HUDEP-2 (cell line): ENCODE measurements around the gene BBOF1.
A peak's percentile ranks its signal among the peaks of the same experiment; 100 is the strongest.
"Not testable (repeated sequence)": the region's sequence is repeated elsewhere in the genome, so short reads cannot be mapped to it uniquely, and the experiment has no call there.

Experiments
- DNase-seq, 76 experiments: peaks; one replicate each; lab custom pipeline; 2025; ENCODE audit not compliant: unreplicated experiment in 76 of 76; lab: John Stamatoyannopoulos, UW

BBOF1 gene

GRCh38 chr14:74018586-74019407 is at the start of gene BBOF1, which contains the start of gene ENTPD5:
BBOF1 (plus strand) TSS chr14:74019349; CDS start chr14:74019479, 130 bp downstream.
ENTPD5 (minus strand) TSS chr14:74019288; CDS start chr14:73988102, 31,186 bp downstream.
- peak in 74 of 76 experiments; percentile 10 to 84 (median 70) for DNase-seq

GRCh38 chr14:73973497-73973896 is 45.7 kb upstream of the BBOF1 start:
- DNase-seq: peak in 1 of 76 experiments; percentile 2

- DNase-seq: no peak
These were observed 43.0 kb upstream of the BBOF1 start for GRCh38 chr14:73976125-73976524.

GRCh38 chr14:73977896-73978295 is 41.3 kb upstream of the BBOF1 start:
- no peak for DNase-seq

- DNase-seq: no peak
These were observed 31.1 kb upstream of the BBOF1 start for GRCh38 chr14:73988065-73988464.

- DNase-seq: not testable (repeated sequence)
These were observed 30.5 kb upstream of the BBOF1 start for GRCh38 chr14:73988656-73989055.

GRCh38 chr14:73991092-73991491 is 28.1 kb upstream of the BBOF1 start:
- no peak for DNase-seq

GRCh38 chr14:73994926-73995325 is 24.2 kb upstream of the BBOF1 start:
- not testable (repeated sequence) for DNase-seq

GRCh38 chr14:73995977-73996378 is 23.2 kb upstream of the BBOF1 start:
- no peak for DNase-seq

GRCh38 chr14:73996731-73997107 is 22.4 kb upstream of the BBOF1 start:
- no peak for DNase-seq

GRCh38 chr14:73997108-73997943 is 21.8 kb upstream of the BBOF1 start:
- DNase-seq: no peak

GRCh38 chr14:73997944-73998447 is 21.2 kb upstream of the BBOF1 start:
- peak in 1 of 76 experiments; percentile 17 for DNase-seq

- DNase-seq: no peak
These were observed 20.4 kb upstream of the BBOF1 start for GRCh38 chr14:73998726-73999125.

GRCh38 chr14:74005664-74006063 is 13.5 kb upstream of the BBOF1 start:
- not testable (repeated sequence) for DNase-seq

- DNase-seq: no peak
These were observed 10.2 kb upstream of the BBOF1 start for GRCh38 chr14:74008843-74009499.

GRCh38 chr14:74014299-74014698 is 4.8 kb upstream of the BBOF1 start:
- no peak for DNase-seq

GRCh38 chr14:74015176-74015575 is 4.0 kb upstream of the BBOF1 start:
- no peak for DNase-seq

- peak in 5 of 76 experiments; percentile 5 to 27 (median 10) for DNase-seq
These were observed 3.2 kb upstream of the BBOF1 start for GRCh38 chr14:74015963-74016362.

GRCh38 chr14:74018174-74018585 is 969 bp upstream of the BBOF1 start:
- DNase-seq: peak in 4 of 76 experiments; percentile 8 to 29 (median 18)

- DNase-seq: no peak
These were observed 424 bp downstream of the BBOF1 start for GRCh38 chr14:74019408-74020137.
